HT-29 (cell line): Measurements from ENCODE around the gene GNL3. TPM values are rescaled to one million over a fixed set of nuclear protein-coding genes. Genes with fewer than 3 reads are reported as not detected.
A peak's percentile ranks its signal among the peaks of the same experiment; 100 is the strongest.

Experiments
- DNase-seq: peaks from one replicate; pipeline ENCODE4 v3.0.0-alpha.2; 2015; ENCODE audit warnings: low spot score
- small RNA-seq: library from RNA; depleted of rRNA; stranded (forward); fragments of <200 nt; gene quantifications from one replicate; pipeline ENCODE3, GENCODE V24; 2014
- total RNA-seq: library from RNA; depleted of rRNA; stranded (reverse); fragments of >200 nt; shearing (Covaris generic); gene quantifications from 2 replicates; pipeline ENCODE4 v1.2.3, GENCODE V29; 2014; rRNA removed

Gene GNL3
- total RNA-seq, 1 experiment from 2014 or later = 69.6 TPM

GRCh38 chr3:52719618-52720017 lies 33.8 kb downstream of the GNL3 start:
- DNase-seq = no peak

GRCh38 chr3:52721002-52721729 lies 35.3 kb downstream of the GNL3 start:
- no peak for DNase-seq

DNA sequence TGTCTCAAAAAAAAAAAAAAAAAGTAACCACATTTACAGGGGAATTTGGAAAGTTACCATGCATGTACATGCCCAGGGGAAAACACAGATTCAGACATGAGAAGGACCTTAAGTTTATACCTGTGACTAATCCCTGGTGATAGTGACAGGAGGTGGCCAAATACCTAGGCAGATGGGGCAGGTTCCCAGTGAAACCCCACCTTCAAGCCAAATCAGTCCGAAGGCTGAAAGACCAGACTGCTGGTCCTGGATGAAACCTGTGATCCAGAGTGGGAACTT lies 35.8 kb downstream of the GNL3 start:
- DNase-seq = no peak

- no peak for DNase-seq
Observed at GRCh38 chr3:52722491-52722890, 36.7 kb downstream of the GNL3 start.

- no peak for DNase-seq
Observed at GRCh38 chr3:52723935-52724334, 38.1 kb downstream of the GNL3 start.

DNA sequence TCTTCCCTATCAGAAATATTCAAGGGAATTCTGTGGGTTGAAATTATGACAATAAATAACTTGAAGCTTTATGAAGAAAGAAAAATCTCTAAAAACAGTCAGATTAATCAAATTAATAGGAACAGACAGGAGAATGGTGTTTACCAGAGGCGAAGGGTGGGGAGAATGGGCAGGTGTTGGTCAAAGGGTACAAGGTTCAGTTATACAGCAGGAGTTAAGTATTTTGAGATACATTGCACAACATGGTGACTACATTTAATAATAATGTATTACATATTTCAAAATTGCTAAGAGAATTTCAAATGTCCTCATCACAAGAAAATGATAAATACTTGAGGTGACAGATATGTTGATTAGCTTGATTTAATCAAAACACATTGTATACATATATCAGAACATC lies 38.7 kb downstream of the GNL3 start:
- peak; percentile 3 for DNase-seq

- peak; percentile 7 for DNase-seq
Observed at GRCh38 chr3:52728753-52729152, 42.9 kb downstream of the GNL3 start.

- DNase-seq = no peak
Observed at GRCh38 chr3:52730681-52731080, 44.8 kb downstream of the GNL3 start.

GRCh38 chr3:52731590-52731989 lies 45.8 kb downstream of the GNL3 start:
- no peak for DNase-seq

GRCh38 chr3:52733256-52733891 lies 47.5 kb downstream of the GNL3 start:
- DNase-seq = no peak

DNA sequence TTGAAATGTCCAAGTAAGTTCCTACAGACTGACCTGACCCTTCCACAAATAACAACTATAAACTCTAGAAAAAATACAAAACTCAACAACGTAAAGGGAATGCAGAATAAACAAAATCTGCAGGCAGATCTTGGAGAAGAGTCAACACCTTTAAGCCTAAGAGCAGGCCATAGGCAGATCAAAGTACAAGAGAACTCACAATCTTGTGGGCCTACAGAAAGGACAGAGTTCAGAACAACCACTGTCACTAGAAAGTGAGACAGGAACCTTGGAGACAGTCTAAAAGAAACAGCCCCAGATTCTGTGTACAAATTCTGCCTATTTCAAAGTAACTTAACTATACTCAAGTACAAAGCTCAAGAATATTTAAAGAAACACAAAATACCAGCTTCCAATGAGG lies 53.9 kb downstream of the GNL3 start:
- DNase-seq = no peak

GRCh38 chr3:52742418-52743041 lies 56.7 kb downstream of the GNL3 start:
- DNase-seq = peak; percentile 34

- no peak for DNase-seq
Observed at GRCh38 chr3:52743152-52743551, 57.3 kb downstream of the GNL3 start.

- DNase-seq = no peak
Observed at GRCh38 chr3:52743721-52744120, 57.9 kb downstream of the GNL3 start.

Small RNA genes within 50 kb of the gene (small RNA-seq; reads per million reads assigned to genes)
- gene AC006254.2 = not detected
- gene RF00569 = 2,309 reads per million, percentile 99 among the genes with 10 or more reads in this experiment
- gene RF01183 = not detected
- 1.2 reads per million, percentile 45 among the genes with 10 or more reads in this experiment for gene SNORD19
- not detected for gene SNORD19B
- gene SNORD69 = 1,125 reads per million, percentile 99 among the genes with 10 or more reads in this experiment

Other genes with a start within 250 kb of the GNL3 start
- 0.15 and 0.31 TPM in 2 replicates for gene SEMA3G, start 240.9 kb upstream of the GNL3 start, total RNA-seq
- 5.7 and 6.5 TPM in 2 replicates for gene TNNC1, start 232.0 kb upstream of the GNL3 start, total RNA-seq
- 43.8 and 47.7 TPM in 2 replicates for gene NISCH, start 230.4 kb upstream of the GNL3 start, total RNA-seq
- 0.03 TPM in 1 of 2 replicates, not detected in the other for gene STAB1, start 190.7 kb upstream of the GNL3 start, total RNA-seq
- 119 and 120 TPM in 2 replicates for gene NT5DC2, start 152.2 kb upstream of the GNL3 start, total RNA-seq
- gene UQCC5, start 149.4 kb upstream of the GNL3 start, total RNA-seq = 15.3 and 38.3 TPM in 2 replicates
- gene PBRM1, start 119 bp upstream of the GNL3 start, total RNA-seq = 25.4 and 27.6 TPM in 2 replicates
- 30.0 and 34.4 TPM in 2 replicates for gene GLT8D1, start 19.8 kb downstream of the GNL3 start, total RNA-seq
- gene SPCS1, start 20.1 kb downstream of the GNL3 start, total RNA-seq = 78.3 and 85.7 TPM in 2 replicates
- gene NEK4, start 84.9 kb downstream of the GNL3 start, total RNA-seq = 14.6 and 15.6 TPM in 2 replicates
- gene ITIH1, start 91.6 kb downstream of the GNL3 start, total RNA-seq = 0.08 TPM in 1 of 2 replicates, not detected in the other
- not detected in 2 replicates for gene ITIH3, start 108.8 kb downstream of the GNL3 start, total RNA-seq
- 0.08 TPM in 1 of 2 replicates, not detected in the other for gene ITIH4, start 144.6 kb downstream of the GNL3 start, total RNA-seq
- gene MUSTN1, start 149.0 kb downstream of the GNL3 start, total RNA-seq = not detected in 2 replicates
- gene STIMATE, start 211.5 kb downstream of the GNL3 start, total RNA-seq = 5.1 and 8.4 TPM in 2 replicates